Endothelial cell of umbilical vein (primary cell): ENCODE measurements around the gene THEM4. TPM values are rescaled to one million over a fixed set of nuclear protein-coding genes. Genes with fewer than 3 reads are reported as not detected.

Source experiments
- BruUV-seq: library from RNA; stranded (reverse); fragments of 400-500 nt; replicated peaks from 2 replicates; lab custom pipeline; 2021; lab: Mats Ljungman, UMichigan
- CTCF ChIA-PET: fragments of 300-600, 350-600 bp; sonication (Branson Sonifier 250); formaldehyde crosslinking; loops from one replicate; lab custom pipeline; 2021; ENCODE audit warnings: antibody characterized with exemption, inconsistent platforms; lab: Charles Lee
- POLR2A ChIA-PET: fragments of 300-600, 350-600 bp; sonication (Branson Sonifier 250); formaldehyde crosslinking; loops from one replicate; lab custom pipeline; 2021; ENCODE audit warnings: antibody characterized with exemption, inconsistent platforms; lab: Charles Lee
- DNase-seq: peaks from one replicate; pipeline ENCODE4 v3.0.0-alpha.2; 2011; ENCODE audit warnings: low read depth, low spot score
- FAIRE-seq: peaks from 2 replicates; lab custom pipeline; 2011; peaks lifted over from hg19 to GRCh38; lab: Jason Lieb, UNC
- H2AFZ ChIP-seq: 2 replicates; pipeline ENCODE4 v1.6.0; 2012; ENCODE audit warnings: low read depth, low read length, control low read depth, inconsistent platforms
- H3K27ac ChIP-seq: 2 replicates; pipeline ENCODE4 v1.5.1; 2011; ENCODE audit warnings: low read depth, mild to moderate bottlenecking, control low read depth, low read length, moderate library complexity; ENCODE audit not compliant: insufficient read depth
- H3K27me3 ChIP-seq, 2 experiments: 2 replicates each; pipeline versions ENCODE4 v1.6.0 to v1.6.1; 2011; ENCODE audit warnings: low read length in 2 of 2, mixed read lengths in 1 of 2; ENCODE audit not compliant: control insufficient read depth in 2 of 2, insufficient read depth in 2 of 2
- H3K36me3 ChIP-seq, 2 experiments: 2 replicates in 1 of 2; 3 replicates in 1 of 2; pipeline ENCODE4 v1.5.1; 2011; ENCODE audit warnings: low read length in 2 of 2, mild to moderate bottlenecking in 1 of 2, moderate library complexity in 1 of 2; ENCODE audit not compliant: control insufficient read depth in 2 of 2, insufficient read depth in 2 of 2; ENCODE audit errors: extremely low read depth in 1 of 2
- H3K4me1 ChIP-seq: 3 replicates; pipeline ENCODE4 v1.5.1; 2011; ENCODE audit warnings: mild to moderate bottlenecking, low read length; ENCODE audit not compliant: control insufficient read depth, insufficient read depth; ENCODE audit errors: extremely low read depth
- H3K4me2 ChIP-seq: 2 replicates; pipeline ENCODE4 v1.6.1; 2011; ENCODE audit warnings: low read length, control low read depth, mixed read lengths; ENCODE audit not compliant: insufficient read depth
- H3K4me3 ChIP-seq, 3 experiments: fragments of 200-600 bp in 1 of 3; sonication (generic), shearing (Covaris generic) in 1 of 3; replicated peaks in 1 of 3; 2 replicates each; pipeline ENCODE4 v1.5.1; 2011 to 2016; ENCODE audit warnings: control low read depth in 3 of 3, low read length in 3 of 3, mild to moderate bottlenecking in 2 of 3, inconsistent platforms in 1 of 3, low read depth in 1 of 3, moderate library complexity in 1 of 3; ENCODE audit not compliant: insufficient read depth in 1 of 3
- H3K79me2 ChIP-seq: 2 replicates; pipeline ENCODE4 v1.6.0; 2012; ENCODE audit warnings: low read length, inconsistent platforms; ENCODE audit not compliant: control insufficient read depth, insufficient read depth
- H3K9ac ChIP-seq: replicated peaks from 2 replicates; pipeline ENCODE3; 2011; ENCODE audit warnings: low read length, control low read depth; ENCODE audit not compliant: insufficient read depth; ENCODE audit errors: extremely low read depth
- H3K9me1 ChIP-seq: replicated peaks from 3 replicates; pipeline ENCODE4 v1.6.0; 2011; ENCODE audit warnings: mild to moderate bottlenecking, low read length; ENCODE audit not compliant: control insufficient read depth, insufficient read depth; ENCODE audit errors: extremely low read depth
- H3K9me3 ChIP-seq: replicated peaks from 2 replicates; pipeline ENCODE4 v1.5.1; 2012; ENCODE audit warnings: low read length, inconsistent platforms; ENCODE audit not compliant: control insufficient read depth, insufficient read depth
- H4K20me1 ChIP-seq: replicated peaks from 2 replicates; pipeline ENCODE3; 2011; ENCODE audit warnings: mild to moderate bottlenecking, low read length; ENCODE audit not compliant: control insufficient read depth, insufficient read depth; ENCODE audit errors: extremely low read depth
- FOS ChIP-seq: IDR thresholded peaks from 2 replicates; pipeline ENCODE4 v1.6.1; 2011; ENCODE audit warnings: mild to moderate bottlenecking, low read length, moderate library complexity, borderline replicate concordance; ENCODE audit not compliant: insufficient read depth
- GATA2 ChIP-seq: IDR thresholded peaks from 2 replicates; pipeline ENCODE4 v1.7.0; 2011; ENCODE audit warnings: low read depth, mild to moderate bottlenecking, moderate library complexity, mixed read lengths, low read length; ENCODE audit not compliant: insufficient read length, insufficient read depth
- JUN ChIP-seq: IDR thresholded peaks from 2 replicates; pipeline ENCODE4 v1.6.1; 2011; ENCODE audit warnings: borderline replicate concordance, low read depth; ENCODE audit not compliant: insufficient read length, insufficient read depth
- MYC ChIP-seq: IDR thresholded peaks from one replicate; pipeline ENCODE4 v1.6.1; 2011; ENCODE audit warnings: mild to moderate bottlenecking, low read depth, low read length
- POLR2A ChIP-seq: IDR thresholded peaks from 2 replicates; pipeline ENCODE4 v1.6.1; 2012; ENCODE audit warnings: low read depth, mild to moderate bottlenecking, control low read depth, low read length
- POLR2AphosphoS5 ChIP-seq: IDR thresholded peaks from 2 replicates; pipeline ENCODE4 v1.6.1; 2012; ENCODE audit warnings: low read depth, mild to moderate bottlenecking, control low read depth, low read length, moderate library complexity; ENCODE audit not compliant: insufficient read depth
- dilution Hi-C: fragments of 300-500 bp; cut with MboI; formaldehyde crosslinking; loops from one replicate; pipeline ENCODE4 v1.15.0; 2019; ENCODE audit warnings: low sequenced_read_pairs; ENCODE audit not compliant: extremely low pct_ligation_motif_present
- intact Hi-C: fragments of 100-400 bp; cut with micrococcal nuclease; formaldehyde crosslinking; loops from one replicate; pipeline ENCODE4 v1.10.0; 2022
- polyA plus RNA-seq, 4 experiments: library from polyadenylated mRNA; depleted of rRNA in 3 of 4; stranded (reverse) in 3 of 4; unstranded in 1 of 4; fragments of >200 nt; gene quantifications; 2 replicates each; pipeline versions ENCODE4 v1.2.1 to v1.2.3, GENCODE V29; 2011 to 2012; ENCODE audit warnings: missing spikeins in 1 of 4
- total RNA-seq: library from RNA; stranded (reverse); gene quantifications from 2 replicates; pipeline ENCODE4 v1.2.3, GENCODE V29; 2021
- TF ChIP-seq, protein P1 (sequence below): IDR thresholded peaks from 2 replicates; pipeline ENCODE4 v1.6.1; 2011; ENCODE audit not compliant: insufficient read depth, insufficient read length
- TF ChIP-seq, protein P2 (sequence below), 2 donors: IDR thresholded peaks; 1 replicate in 1 of 2; 2 replicates in 1 of 2; pipeline ENCODE4 v1.5.1; 2011; ENCODE audit warnings: low read length in 2 of 2, mild to moderate bottlenecking in 2 of 2, moderate library complexity in 2 of 2, control low read depth in 1 of 2, inconsistent platforms in 1 of 2, low read depth in 1 of 2; ENCODE audit not compliant: insufficient read depth in 1 of 2; ENCODE audit errors: extremely low read depth in 1 of 2

The THEM4 gene
- total and polyA plus RNA-seq, 2 donors (not counting 3 experiments of a cell fraction or from before 2014, with no cell fraction given): 22.3 to 24.9 TPM

GRCh38 chr1:151852733-151853132 is 56.6 kb downstream of the THEM4 start:
- Histone ChIP-seq H2AFZ (no peak overlapping the region), H4K20me1 (no peaks in the 10 kb centered on the region), H3K4me2 (no peak overlapping the region), H3K4me3 (no peak overlapping the region), H3K27me3 (peaks cover 3 to 6% of the 10 kb centered on the region in 2 experiments), H3K9ac (no peak overlapping the region), H3K36me3 (no peaks in the 10 kb centered on the region), H3K79me2 (no peaks in the 10 kb centered on the region), H3K9me3 (no peaks in the 10 kb centered on the region), H3K9me1 (no peaks in the 10 kb centered on the region), H3K4me1 (peaks cover 10% of the 10 kb centered on the region), H3K27ac (no peak overlapping the region)
- no peak for FAIRE-seq
- BruUV-seq: no TSS peak
- ChIA-PET POLR2A (no interaction called here), CTCF (interaction anchor here (1.6 kb wide), 1 partner anchor 30 kb away, joined by 3 read pairs; no protein-coding TSS in a partner anchor)
- dilution Hi-C loops (no loop called here), intact Hi-C loops (no loop called here)
- TF ChIP-seq POLR2A: no peak
- no peak for TF ChIP-seq JUN
- no peak for TF ChIP-seq MYC
- TF ChIP-seq GATA2: no peak
- TF ChIP-seq, protein P1, sequence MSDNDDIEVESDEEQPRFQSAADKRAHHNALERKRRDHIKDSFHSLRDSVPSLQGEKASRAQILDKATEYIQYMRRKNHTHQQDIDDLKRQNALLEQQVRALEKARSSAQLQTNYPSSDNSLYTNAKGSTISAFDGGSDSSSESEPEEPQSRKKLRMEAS: no peak
- TF ChIP-seq FOS: no peak
- DNase-seq: no peak

DNA sequence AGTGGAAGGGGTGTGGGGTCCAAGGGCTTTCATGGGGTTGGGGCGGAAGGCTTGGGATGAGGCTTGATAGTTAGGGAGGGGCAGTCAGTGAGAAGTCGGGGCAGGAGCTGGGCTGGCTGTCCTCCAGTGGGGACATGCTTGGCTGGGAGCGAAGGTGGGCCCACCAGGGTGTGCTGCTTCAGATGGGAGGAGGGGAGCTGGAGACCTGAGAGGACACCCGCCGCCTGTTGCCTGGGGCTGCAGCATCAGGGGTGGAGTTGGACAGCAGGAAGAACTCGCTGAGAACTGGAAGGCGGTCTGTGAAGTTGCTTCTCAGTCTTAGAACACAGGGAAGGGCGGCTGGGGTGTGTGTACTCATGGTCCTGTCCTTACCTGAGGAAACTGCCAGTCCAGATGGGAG is 57.4 kb downstream of the THEM4 start:
- TF ChIP-seq POLR2AphosphoS5: no peak
- TF ChIP-seq, protein P2, sequence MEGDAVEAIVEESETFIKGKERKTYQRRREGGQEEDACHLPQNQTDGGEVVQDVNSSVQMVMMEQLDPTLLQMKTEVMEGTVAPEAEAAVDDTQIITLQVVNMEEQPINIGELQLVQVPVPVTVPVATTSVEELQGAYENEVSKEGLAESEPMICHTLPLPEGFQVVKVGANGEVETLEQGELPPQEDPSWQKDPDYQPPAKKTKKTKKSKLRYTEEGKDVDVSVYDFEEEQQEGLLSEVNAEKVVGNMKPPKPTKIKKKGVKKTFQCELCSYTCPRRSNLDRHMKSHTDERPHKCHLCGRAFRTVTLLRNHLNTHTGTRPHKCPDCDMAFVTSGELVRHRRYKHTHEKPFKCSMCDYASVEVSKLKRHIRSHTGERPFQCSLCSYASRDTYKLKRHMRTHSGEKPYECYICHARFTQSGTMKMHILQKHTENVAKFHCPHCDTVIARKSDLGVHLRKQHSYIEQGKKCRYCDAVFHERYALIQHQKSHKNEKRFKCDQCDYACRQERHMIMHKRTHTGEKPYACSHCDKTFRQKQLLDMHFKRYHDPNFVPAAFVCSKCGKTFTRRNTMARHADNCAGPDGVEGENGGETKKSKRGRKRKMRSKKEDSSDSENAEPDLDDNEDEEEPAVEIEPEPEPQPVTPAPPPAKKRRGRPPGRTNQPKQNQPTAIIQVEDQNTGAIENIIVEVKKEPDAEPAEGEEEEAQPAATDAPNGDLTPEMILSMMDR (IDR thresholded peaks at IDR 0.05; ENCODE audit: extremely low read depth in 1 of 2, insufficient read depth in 1 of 2, low read depth in 1 of 2, low read length in 2 of 2): no peak
- TF ChIP-seq FOS: no peak
- DNase-seq: no peak
- Histone ChIP-seq H3K27me3 (peaks cover 3 to 6% of the 10 kb centered on the region in 2 experiments), H3K9ac (no peak overlapping the region), H3K9me1 (no peaks in the 10 kb centered on the region), H3K4me1 (peaks cover 10% of the 10 kb centered on the region), H3K4me2 (no peak overlapping the region), H4K20me1 (no peaks in the 10 kb centered on the region), H3K79me2 (no peaks in the 10 kb centered on the region), H3K9me3 (no peaks in the 10 kb centered on the region), H3K4me3 (no peak overlapping the region), H3K36me3 (no peaks in the 10 kb centered on the region), H2AFZ (no peak overlapping the region), H3K27ac (no peak overlapping the region)
- ChIA-PET POLR2A (no interaction called here), CTCF (interaction anchor here (1.1 kb wide), 1 partner anchor 30 kb away, joined by 3 read pairs; no protein-coding TSS in a partner anchor)
- dilution Hi-C loops (no loop called here), intact Hi-C loops (no loop called here)
- no peak for FAIRE-seq
- BruUV-seq: no TSS peak
